WTC11 (cell line): ENCODE results near the gene GNRHR.

Source experiments
- CTCF ChIP-seq: fragments of 200-600 bp; IDR thresholded peaks from 2 replicates; pipeline ENCODE4 v1.8.0; 2022; ENCODE audit warnings: antibody characterized with exemption
- E2F5 ChIP-seq: sonication (generic); formaldehyde crosslinking; IDR thresholded peaks from 2 replicates; pipeline ENCODE4 v1.8.1; 2022; ENCODE audit warnings: mild to moderate bottlenecking, moderate library complexity, missing genetic modification reagents
- ESRRA ChIP-seq: sonication (generic); formaldehyde crosslinking; IDR thresholded peaks from 2 replicates; pipeline ENCODE4 v1.8.1; 2022; ENCODE audit warnings: mild to moderate bottlenecking, missing genetic modification reagents, borderline replicate concordance
- ETV6 ChIP-seq: sonication (generic); formaldehyde crosslinking; IDR thresholded peaks from 2 replicates; pipeline ENCODE4 v1.8.1; 2022; ENCODE audit warnings: mild to moderate bottlenecking, missing genetic modification reagents
- FOXP1 ChIP-seq: sonication (generic); formaldehyde crosslinking; IDR thresholded peaks from 2 replicates; pipeline ENCODE4 v1.8.0; 2022; ENCODE audit warnings: missing genetic modification reagents, mild to moderate bottlenecking, moderate library complexity, borderline replicate concordance
- GABPB1 ChIP-seq: sonication (generic); formaldehyde crosslinking; IDR thresholded peaks from 2 replicates; pipeline ENCODE4 v1.8.1; 2023; ENCODE audit warnings: mild to moderate bottlenecking, missing genetic modification reagents
- NR3C1 ChIP-seq: sonication (generic); formaldehyde crosslinking; conservative IDR thresholded peaks from 2 replicates; pipeline ENCODE4 v1.8.1; 2023; ENCODE audit warnings: low read depth, mild to moderate bottlenecking, missing genetic modification reagents
- RELA ChIP-seq: sonication (generic); formaldehyde crosslinking; IDR thresholded peaks from 2 replicates; pipeline ENCODE4 v1.8.1; 2022; ENCODE audit warnings: missing genetic modification reagents, mild to moderate bottlenecking, borderline replicate concordance
- ZBTB43 ChIP-seq: sonication (generic); formaldehyde crosslinking; IDR thresholded peaks from 2 replicates; pipeline ENCODE4 v1.8.1; 2023; ENCODE audit warnings: mild to moderate bottlenecking, missing genetic modification reagents
- ZNF219 ChIP-seq: sonication (generic); formaldehyde crosslinking; IDR thresholded peaks from 2 replicates; pipeline ENCODE4 v1.8.0; 2023; ENCODE audit warnings: missing genetic modification reagents, mild to moderate bottlenecking, borderline replicate concordance
- TF ChIP-seq, protein P1 (sequence below): sonication (generic); formaldehyde crosslinking; IDR thresholded peaks from 2 replicates; pipeline ENCODE4 v1.8.0; 2022; ENCODE audit warnings: mild to moderate bottlenecking, missing genetic modification reagents
- TF ChIP-seq, protein P2 (sequence below): fragments of 250-450 bp; sonication (Bioruptor Pico); IDR thresholded peaks from 2 replicates; pipeline ENCODE4 v1.9.0; 2021; ENCODE audit warnings: mild to moderate bottlenecking
- TF ChIP-seq, protein P3 (sequence below): sonication (generic); formaldehyde crosslinking; IDR thresholded peaks from 2 replicates; pipeline ENCODE4 v1.8.0; 2022; ENCODE audit warnings: mild to moderate bottlenecking, missing genetic modification reagents

GRCh38 chr4:67755974-67756373, 1.8 kb upstream of the GNRHR start:
- TF ChIP-seq, protein P1, sequence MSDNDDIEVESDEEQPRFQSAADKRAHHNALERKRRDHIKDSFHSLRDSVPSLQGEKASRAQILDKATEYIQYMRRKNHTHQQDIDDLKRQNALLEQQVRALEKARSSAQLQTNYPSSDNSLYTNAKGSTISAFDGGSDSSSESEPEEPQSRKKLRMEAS (CRISPR knock-in tag) = no peak
- TF ChIP-seq CTCF (no peak), ESRRA (no peak), NR3C1 (CRISPR knock-in tag) (no peak), ETV6 (no peak), ZNF219 (no peak), ZBTB43 (CRISPR knock-in tag) (no peak), FOXP1 (CRISPR knock-in tag) (no peak), E2F5 (no peak), RELA (CRISPR knock-in tag) (no peak), GABPB1 (CRISPR knock-in tag) (no peak)
- TF ChIP-seq, protein P2, sequence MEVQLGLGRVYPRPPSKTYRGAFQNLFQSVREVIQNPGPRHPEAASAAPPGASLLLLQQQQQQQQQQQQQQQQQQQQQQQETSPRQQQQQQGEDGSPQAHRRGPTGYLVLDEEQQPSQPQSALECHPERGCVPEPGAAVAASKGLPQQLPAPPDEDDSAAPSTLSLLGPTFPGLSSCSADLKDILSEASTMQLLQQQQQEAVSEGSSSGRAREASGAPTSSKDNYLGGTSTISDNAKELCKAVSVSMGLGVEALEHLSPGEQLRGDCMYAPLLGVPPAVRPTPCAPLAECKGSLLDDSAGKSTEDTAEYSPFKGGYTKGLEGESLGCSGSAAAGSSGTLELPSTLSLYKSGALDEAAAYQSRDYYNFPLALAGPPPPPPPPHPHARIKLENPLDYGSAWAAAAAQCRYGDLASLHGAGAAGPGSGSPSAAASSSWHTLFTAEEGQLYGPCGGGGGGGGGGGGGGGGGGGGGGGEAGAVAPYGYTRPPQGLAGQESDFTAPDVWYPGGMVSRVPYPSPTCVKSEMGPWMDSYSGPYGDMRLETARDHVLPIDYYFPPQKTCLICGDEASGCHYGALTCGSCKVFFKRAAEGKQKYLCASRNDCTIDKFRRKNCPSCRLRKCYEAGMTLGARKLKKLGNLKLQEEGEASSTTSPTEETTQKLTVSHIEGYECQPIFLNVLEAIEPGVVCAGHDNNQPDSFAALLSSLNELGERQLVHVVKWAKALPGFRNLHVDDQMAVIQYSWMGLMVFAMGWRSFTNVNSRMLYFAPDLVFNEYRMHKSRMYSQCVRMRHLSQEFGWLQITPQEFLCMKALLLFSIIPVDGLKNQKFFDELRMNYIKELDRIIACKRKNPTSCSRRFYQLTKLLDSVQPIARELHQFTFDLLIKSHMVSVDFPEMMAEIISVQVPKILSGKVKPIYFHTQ (CRISPR knock-in tag) = no peak
- TF ChIP-seq, protein P3, sequence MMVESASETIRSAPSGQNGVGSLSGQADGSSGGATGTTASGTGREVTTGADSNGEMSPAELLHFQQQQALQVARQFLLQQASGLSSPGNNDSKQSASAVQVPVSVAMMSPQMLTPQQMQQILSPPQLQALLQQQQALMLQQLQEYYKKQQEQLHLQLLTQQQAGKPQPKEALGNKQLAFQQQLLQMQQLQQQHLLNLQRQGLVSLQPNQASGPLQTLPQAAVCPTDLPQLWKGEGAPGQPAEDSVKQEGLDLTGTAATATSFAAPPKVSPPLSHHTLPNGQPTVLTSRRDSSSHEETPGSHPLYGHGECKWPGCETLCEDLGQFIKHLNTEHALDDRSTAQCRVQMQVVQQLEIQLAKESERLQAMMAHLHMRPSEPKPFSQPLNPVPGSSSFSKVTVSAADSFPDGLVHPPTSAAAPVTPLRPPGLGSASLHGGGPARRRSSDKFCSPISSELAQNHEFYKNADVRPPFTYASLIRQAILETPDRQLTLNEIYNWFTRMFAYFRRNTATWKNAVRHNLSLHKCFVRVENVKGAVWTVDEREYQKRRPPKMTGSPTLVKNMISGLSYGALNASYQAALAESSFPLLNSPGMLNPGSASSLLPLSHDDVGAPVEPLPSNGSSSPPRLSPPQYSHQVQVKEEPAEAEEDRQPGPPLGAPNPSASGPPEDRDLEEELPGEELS (CRISPR knock-in tag) = no peak
